ENCODE results near the gene VCL. TPM values are rescaled to one million over a fixed set of nuclear protein-coding genes. Genes with fewer than 3 reads are reported as not detected.

Gene VCL
- total RNA-seq, 1 experiment from 2014 or later = 92.2 TPM

GRCh38 chr10:74044419-74044818 lies 46.5 kb downstream of the VCL start:
- ChIA-PET POLR2A (no interaction called here), CTCF (no interaction called here)
- Histone ChIP-seq H3K9me3 (no peaks in the 10 kb centered on the region), H3K4me1 (peaks cover 18% of the 10 kb centered on the region), H3K4me3 (ENCODE audit: low read depth, low read length) (no peak overlapping the region), H3K36me3 (ENCODE audit: control insufficient read depth, insufficient read depth, low read length) (no peaks in the 10 kb centered on the region; the same call in 1 of the 2 replicates), H3K27me3 (replicated peaks; ENCODE audit: control insufficient read depth, insufficient read depth, low read length) (no peaks in the 10 kb centered on the region)
- intact Hi-C loops (cut with micrococcal nuclease; ENCODE audit: unreplicated experiment) = no loop called here
- H3K4me1 Mint-ChIP-seq (ENCODE audit: low read depth, unreplicated experiment) = peaks cover 4% of the 10 kb centered on the region
- no peaks in the 10 kb centered on the region for H3K9me3 Mint-ChIP-seq (ENCODE audit: unreplicated experiment)
- TF ChIP-seq, protein P1, sequence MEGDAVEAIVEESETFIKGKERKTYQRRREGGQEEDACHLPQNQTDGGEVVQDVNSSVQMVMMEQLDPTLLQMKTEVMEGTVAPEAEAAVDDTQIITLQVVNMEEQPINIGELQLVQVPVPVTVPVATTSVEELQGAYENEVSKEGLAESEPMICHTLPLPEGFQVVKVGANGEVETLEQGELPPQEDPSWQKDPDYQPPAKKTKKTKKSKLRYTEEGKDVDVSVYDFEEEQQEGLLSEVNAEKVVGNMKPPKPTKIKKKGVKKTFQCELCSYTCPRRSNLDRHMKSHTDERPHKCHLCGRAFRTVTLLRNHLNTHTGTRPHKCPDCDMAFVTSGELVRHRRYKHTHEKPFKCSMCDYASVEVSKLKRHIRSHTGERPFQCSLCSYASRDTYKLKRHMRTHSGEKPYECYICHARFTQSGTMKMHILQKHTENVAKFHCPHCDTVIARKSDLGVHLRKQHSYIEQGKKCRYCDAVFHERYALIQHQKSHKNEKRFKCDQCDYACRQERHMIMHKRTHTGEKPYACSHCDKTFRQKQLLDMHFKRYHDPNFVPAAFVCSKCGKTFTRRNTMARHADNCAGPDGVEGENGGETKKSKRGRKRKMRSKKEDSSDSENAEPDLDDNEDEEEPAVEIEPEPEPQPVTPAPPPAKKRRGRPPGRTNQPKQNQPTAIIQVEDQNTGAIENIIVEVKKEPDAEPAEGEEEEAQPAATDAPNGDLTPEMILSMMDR (IDR thresholded peaks at IDR 0.05; ENCODE audit: insufficient read depth in 1 of 2, low read depth in 1 of 2, low read length in 1 of 2, severe bottlenecking in 1 of 2, unreplicated experiment in 1 of 2) = no peak
- no TSS peak for BruUV-seq (replicated peaks)
- no peak overlapping the region for H3K27ac Mint-ChIP-seq (ENCODE audit: unreplicated experiment)
- no peak overlapping the region for H3K4me3 Mint-ChIP-seq (ENCODE audit: unreplicated experiment)
- no peaks in the 10 kb centered on the region for H3K27me3 Mint-ChIP-seq (ENCODE audit: insufficient read depth, unreplicated experiment)
- DNase-seq = no peak
- peaks cover 36% of the 10 kb centered on the region for H3K36me3 Mint-ChIP-seq (ENCODE audit: insufficient read depth, unreplicated experiment)

- H3K9me3 ChIP-seq = no peaks in the 10 kb centered on the region
- BruUV-seq (replicated peaks) = no TSS peak
- POLR2A ChIA-PET = interaction anchor here (0.5 kb wide), 1 partner anchor 48 kb away, joined by 3 read pairs; no protein-coding TSS in a partner anchor
- peaks cover 36% of the 10 kb centered on the region for H3K36me3 Mint-ChIP-seq (ENCODE audit: insufficient read depth, unreplicated experiment)
- no peaks in the 10 kb centered on the region for H3K27me3 ChIP-seq (replicated peaks; ENCODE audit: control insufficient read depth, insufficient read depth, low read length)
- CTCF ChIA-PET = no interaction called here
- H3K27ac Mint-ChIP-seq (ENCODE audit: unreplicated experiment) = no peak overlapping the region
- intact Hi-C loops (cut with micrococcal nuclease; ENCODE audit: unreplicated experiment) = no loop called here
- TF ChIP-seq, protein P1 (IDR thresholded peaks at IDR 0.05; ENCODE audit: insufficient read depth in 1 of 2, low read depth in 1 of 2, low read length in 1 of 2, severe bottlenecking in 1 of 2, unreplicated experiment in 1 of 2) = no peak
- H3K4me1 ChIP-seq = peaks cover 43% of the 10 kb centered on the region
- H3K4me1 Mint-ChIP-seq (ENCODE audit: low read depth, unreplicated experiment) = peaks cover 7% of the 10 kb centered on the region
- no peak for DNase-seq
- no peaks in the 10 kb centered on the region for H3K27me3 Mint-ChIP-seq (ENCODE audit: insufficient read depth, unreplicated experiment)
- no peaks in the 10 kb centered on the region; the same call in 1 of the 2 replicates for H3K36me3 ChIP-seq (ENCODE audit: control insufficient read depth, insufficient read depth, low read length)
- H3K9me3 Mint-ChIP-seq (ENCODE audit: unreplicated experiment) = no peaks in the 10 kb centered on the region
- no peak overlapping the region for H3K4me3 ChIP-seq (ENCODE audit: low read depth, low read length)
- H3K4me3 Mint-ChIP-seq (ENCODE audit: unreplicated experiment) = no peak overlapping the region
Observed at GRCh38 chr10:74047304-74047703, 49.4 kb downstream of the VCL start.

GRCh38 chr10:74047871-74048270 lies 50.0 kb downstream of the VCL start:
- ChIA-PET CTCF (no interaction called here), POLR2A (interaction anchor here (0.5 kb wide), 1 partner anchor 48 kb away, joined by 3 read pairs; no protein-coding TSS in a partner anchor)
- peaks cover 43% of the 10 kb centered on the region for H3K4me1 ChIP-seq
- H3K9me3 Mint-ChIP-seq (ENCODE audit: unreplicated experiment) = no peaks in the 10 kb centered on the region
- no TSS peak for BruUV-seq (replicated peaks)
- DNase-seq = no peak
- no peak overlapping the region for H3K27ac Mint-ChIP-seq (ENCODE audit: unreplicated experiment)
- H3K27me3 ChIP-seq (replicated peaks; ENCODE audit: control insufficient read depth, insufficient read depth, low read length) = no peaks in the 10 kb centered on the region
- TF ChIP-seq, protein P1 (IDR thresholded peaks at IDR 0.05; ENCODE audit: insufficient read depth in 1 of 2, low read depth in 1 of 2, low read length in 1 of 2, severe bottlenecking in 1 of 2, unreplicated experiment in 1 of 2) = no peak
- H3K27me3 Mint-ChIP-seq (ENCODE audit: insufficient read depth, unreplicated experiment) = no peaks in the 10 kb centered on the region
- H3K36me3 Mint-ChIP-seq (ENCODE audit: insufficient read depth, unreplicated experiment) = peaks cover 36% of the 10 kb centered on the region
- H3K36me3 ChIP-seq (ENCODE audit: control insufficient read depth, insufficient read depth, low read length) = no peaks in the 10 kb centered on the region; the same call in 1 of the 2 replicates
- H3K4me1 Mint-ChIP-seq (ENCODE audit: low read depth, unreplicated experiment) = peaks cover 7% of the 10 kb centered on the region
- H3K4me3 ChIP-seq (ENCODE audit: low read depth, low read length) = no peak overlapping the region
- H3K9me3 ChIP-seq = no peaks in the 10 kb centered on the region
- intact Hi-C loops (cut with micrococcal nuclease; ENCODE audit: unreplicated experiment) = no loop called here
- no peak overlapping the region for H3K4me3 Mint-ChIP-seq (ENCODE audit: unreplicated experiment)
